Tibial artery (tissue), 4 donors: Measurements from ENCODE around the gene SNRK.
"Not testable (repeated sequence)": the region's sequence is repeated elsewhere in the genome, so short reads cannot be mapped to it uniquely, and the experiment has no call there.

ENCODE experiments used
- DNase-seq, 2 donors: peaks; one replicate each; pipeline ENCODE4 v3.0.0-alpha.2; 2019
- H3K27ac ChIP-seq, 2 donors: fragments of 200-600 bp; sonication (generic) in 1 of 2; 1 replicate in 1 of 2; 2 replicates in 1 of 2; pipeline ENCODE4 v1.5.1; 2018 to 2019; ENCODE audit warnings: mild to moderate bottlenecking in 1 of 2
- H3K27me3 ChIP-seq, 2 donors: fragments of 200-600 bp; sonication (generic) in 1 of 2; one replicate each; pipeline versions ENCODE4 v1.5.1 to v1.6.0; 2016 to 2019
- H3K36me3 ChIP-seq, 3 donors: fragments of 200-600 bp; sonication (generic) in 2 of 3; one replicate each; pipeline ENCODE4 v1.5.1; 2016 to 2019; ENCODE audit warnings: mild to moderate bottlenecking in 2 of 3
- H3K4me1 ChIP-seq, 4 donors: fragments of 200-600 bp; sonication (generic) in 2 of 4; 1 replicate in 3 of 4; 2 replicates in 1 of 4; pipeline ENCODE4 v1.5.1; 2016 to 2019
- H3K4me3 ChIP-seq, 2 donors: fragments of 200-600 bp; sonication (generic) in 1 of 2; 1 replicate in 1 of 2; 2 replicates in 1 of 2; pipeline ENCODE4 v1.5.1; 2018 to 2019; ENCODE audit warnings: mild to moderate bottlenecking in 2 of 2
- H3K9me3 ChIP-seq, 3 donors: fragments of 200-600 bp; sonication (generic) in 1 of 3; one replicate each; pipeline ENCODE4 v1.5.1; 2016 to 2019
- CTCF ChIP-seq, 2 experiments: fragments of 200-600 bp in 1 of 2; fragments of 450-650 bp in 1 of 2; IDR thresholded peaks; one replicate each; pipeline ENCODE4 v1.5.1; 2017 to 2019; ENCODE audit warnings: antibody characterized with exemption in 2 of 2, mild to moderate bottlenecking in 1 of 2, moderate library complexity in 1 of 2
- intact Hi-C: fragments of 100-400 bp; cut with DNase I; formaldehyde crosslinking; loops from one replicate; pipeline ENCODE4 v1.15.0; 2023; ENCODE audit warnings: low total_unique reads

SNRK gene

DNA sequence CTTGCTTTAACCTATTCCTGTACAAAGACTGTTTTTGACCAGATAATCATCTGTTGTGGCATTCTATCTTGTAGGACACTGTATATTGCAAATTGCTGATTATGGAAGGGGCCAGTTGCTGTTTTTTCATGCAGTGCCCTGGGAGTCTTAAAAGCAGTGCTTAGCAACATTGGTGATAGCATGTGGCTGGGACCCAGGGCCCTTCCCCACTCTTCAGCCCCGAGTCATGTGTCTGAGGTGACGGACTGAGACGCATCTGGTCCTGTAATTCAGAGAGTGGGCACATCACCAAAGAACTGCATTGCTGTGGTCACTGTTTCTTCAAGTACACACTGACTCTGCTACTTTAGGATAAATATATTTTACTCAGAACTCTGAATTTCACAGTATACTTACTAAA is 63.4 kb downstream of the SNRK start:
- Histone ChIP-seq H3K36me3 (peaks cover 53 to 87% (median 68%) of the 10 kb centered on the region in 3 donors), H3K27me3 (no peaks in the 10 kb centered on the region), H3K4me3 (no peak overlapping the region), H3K27ac (no peak overlapping the region), H3K4me1 (no peaks in the 10 kb centered on the region), H3K9me3 (peaks cover 4 to 32% (median 14%) of the 10 kb centered on the region in 3 donors)
- TF ChIP-seq CTCF (IDR thresholded peaks at IDR 0.05), result no peak
- DNase-seq, result no peak
- intact Hi-C loops, result no loop called here

DNA sequence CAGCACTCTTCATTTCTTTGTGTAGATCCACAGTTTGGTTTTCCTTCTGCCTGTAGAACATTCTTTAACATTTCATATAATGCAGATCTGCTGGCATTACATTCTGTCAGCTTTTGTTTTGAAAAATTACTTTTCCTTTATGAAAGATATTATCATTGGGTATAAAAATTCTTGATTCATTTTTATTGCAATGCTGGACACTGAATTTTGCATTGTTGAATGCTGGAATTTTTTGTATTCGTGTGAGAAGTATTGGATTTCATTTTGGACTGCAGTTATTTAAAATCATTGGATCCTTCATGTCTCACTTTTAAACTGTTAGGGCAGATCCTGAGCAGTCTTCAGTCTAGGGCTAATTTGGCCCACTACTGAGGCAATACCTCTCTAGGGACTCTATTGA is 67.1 kb downstream of the SNRK start:
- H3K4me1 ChIP-seq, result no peaks in the 10 kb centered on the region
- peaks cover 4 to 51% (median 14%) of the 10 kb centered on the region in 3 donors for H3K9me3 ChIP-seq
- no peak overlapping the region for H3K27ac ChIP-seq
- intact Hi-C loops, result no loop called here
- no peaks in the 10 kb centered on the region for H3K27me3 ChIP-seq
- DNase-seq, result no peak
- no peak for TF ChIP-seq CTCF (IDR thresholded peaks at IDR 0.05)
- no peak overlapping the region for H3K4me3 ChIP-seq
- peaks cover 24 to 58% (median 34%) of the 10 kb centered on the region in 3 donors for H3K36me3 ChIP-seq

- Histone ChIP-seq H3K36me3 (peaks cover 17 to 51% (median 27%) of the 10 kb centered on the region in 3 donors), H3K4me3 (no peak overlapping the region), H3K27me3 (no peaks in the 10 kb centered on the region), H3K4me1 (no peaks in the 10 kb centered on the region), H3K27ac (no peak overlapping the region), H3K9me3 (peaks cover 4 to 51% (median 14%) of the 10 kb centered on the region in 3 donors)
- intact Hi-C loops, result no loop called here
- DNase-seq, result no peak
- TF ChIP-seq CTCF (IDR thresholded peaks at IDR 0.05), result no peak
Observed at GRCh38 chr3:43353923-43354670, 67.8 kb downstream of the SNRK start.

DNA sequence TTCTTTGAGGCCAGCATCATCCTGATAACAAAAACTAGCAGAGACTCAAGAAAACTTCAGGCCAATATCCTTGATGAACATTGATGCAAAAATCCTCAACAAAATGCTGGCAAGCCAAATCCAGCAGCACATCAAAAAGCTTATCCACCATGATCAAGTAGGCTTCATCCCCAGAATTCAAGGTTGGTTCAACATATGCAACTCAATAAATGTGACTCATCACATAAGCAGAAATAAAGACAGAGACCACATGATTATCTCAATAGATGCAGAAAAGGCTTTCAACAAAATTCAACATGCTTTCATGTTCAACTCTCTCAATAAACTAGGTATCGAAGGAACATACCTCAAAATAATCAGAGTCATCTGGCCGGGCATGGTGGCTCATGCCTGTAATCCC is 69.7 kb downstream of the SNRK start:
- Histone ChIP-seq H3K36me3 (peaks cover 9 to 32% (median 12%) of the 10 kb centered on the region in 3 donors), H3K9me3 (peaks cover 4 to 49% (median 14%) of the 10 kb centered on the region in 3 donors)
- intact Hi-C loops, H3K4me1 ChIP-seq, H3K27ac ChIP-seq, H3K27me3 ChIP-seq, H3K4me3 ChIP-seq, DNase-seq: not testable (repeated sequence)

DNA sequence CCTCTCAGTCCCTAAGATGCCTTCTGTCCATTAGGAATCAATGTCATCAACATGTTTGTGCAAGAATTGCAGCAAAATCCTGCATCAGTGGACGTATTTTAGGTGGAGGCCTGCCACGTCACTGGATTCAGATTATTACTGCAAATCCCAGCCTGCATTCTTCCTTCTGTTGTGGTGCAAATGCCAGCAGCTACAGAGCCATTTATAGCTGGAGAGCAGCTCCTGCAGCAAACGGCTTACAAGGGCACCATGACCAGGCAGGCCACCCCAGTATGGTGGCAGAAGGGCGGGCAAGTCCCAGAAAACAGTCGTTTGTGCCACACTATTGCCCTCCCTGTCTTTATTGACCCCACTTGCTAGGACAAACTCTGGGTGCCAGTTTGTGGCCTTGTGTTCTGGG is 74.7 kb downstream of the SNRK start:
- Histone ChIP-seq H3K4me1 (peaks cover 0 to 6% (median 4%) of the 10 kb centered on the region in 4 donors), H3K9me3 (peaks cover 0 to 5% (median 0%) of the 10 kb centered on the region in 3 donors), H3K27me3 (no peaks in the 10 kb centered on the region), H3K4me3 (no peak overlapping the region), H3K27ac (no peak overlapping the region), H3K36me3 (peaks cover 0 to 16% (median 11%) of the 10 kb centered on the region in 3 donors)
- intact Hi-C loops, result no loop called here
- TF ChIP-seq CTCF (IDR thresholded peaks at IDR 0.05), result no peak
- no peak for DNase-seq

GRCh38 chr3:43362183-43362582 is 75.8 kb downstream of the SNRK start:
- H3K36me3 ChIP-seq, result peaks cover 0 to 25% (median 8%) of the 10 kb centered on the region in 3 donors
- intact Hi-C loops, result no loop called here
- H3K4me3 ChIP-seq, result no peak overlapping the region
- no peak overlapping the region for H3K27ac ChIP-seq
- H3K9me3 ChIP-seq, result no peaks in the 10 kb centered on the region
- no peak for DNase-seq
- no peaks in the 10 kb centered on the region for H3K27me3 ChIP-seq
- H3K4me1 ChIP-seq, result peaks cover 0 to 16% (median 10%) of the 10 kb centered on the region in 4 donors
- no peak for TF ChIP-seq CTCF (IDR thresholded peaks at IDR 0.05)
